Left cardiac atrium (tissue), 4 donors: Measurements from ENCODE around the gene TRIP4. TPM values are rescaled to one million over a fixed set of nuclear protein-coding genes. Genes with fewer than 3 reads are reported as not detected.
A peak's percentile ranks its signal among the peaks of the same experiment; 100 is the strongest.

Experiments used
- ATAC-seq, 2 donors: fragments of 200-7000 bp; cut with Tn5 transposase; one replicate each; pipeline ENCODE4 v1.9.1; 2020; ENCODE audit warnings: mild to moderate bottlenecking in 2 of 2, moderate library complexity in 2 of 2
- DNase-seq: peaks from one replicate; pipeline ENCODE4 v3.0.0-alpha.2; 2020
- intact Hi-C, 2 donors: fragments of 100-400 bp; cut with DNase I; formaldehyde crosslinking; loops; one replicate each; pipeline versions ENCODE4 v1.14.1 to v1.15.1; 2022 to 2023
- total RNA-seq, 2 donors: library from RNA; stranded (reverse); fragmentation: NEBNext Ultra II Directional; extraction: Animal tissue kit (Norgen Biotek cat#: 25700); gene quantifications; one replicate each; pipeline ENCODE4 v1.2.1, GENCODE V29; 2021
- donor health status: DM: no; HTN: yes; CAD: no.
- donor health status: DM: no; HTN: yes; CAD: no; lungs with severe emphysema.
- donor health status: DM: yes; HTN: yes; CAD: no.
- donor health status: Dilated cardiomyopathy.

Gene TRIP4
- total RNA-seq, 2 donors from 2014 or later, result 15.5 to 16.3 TPM

DNA sequence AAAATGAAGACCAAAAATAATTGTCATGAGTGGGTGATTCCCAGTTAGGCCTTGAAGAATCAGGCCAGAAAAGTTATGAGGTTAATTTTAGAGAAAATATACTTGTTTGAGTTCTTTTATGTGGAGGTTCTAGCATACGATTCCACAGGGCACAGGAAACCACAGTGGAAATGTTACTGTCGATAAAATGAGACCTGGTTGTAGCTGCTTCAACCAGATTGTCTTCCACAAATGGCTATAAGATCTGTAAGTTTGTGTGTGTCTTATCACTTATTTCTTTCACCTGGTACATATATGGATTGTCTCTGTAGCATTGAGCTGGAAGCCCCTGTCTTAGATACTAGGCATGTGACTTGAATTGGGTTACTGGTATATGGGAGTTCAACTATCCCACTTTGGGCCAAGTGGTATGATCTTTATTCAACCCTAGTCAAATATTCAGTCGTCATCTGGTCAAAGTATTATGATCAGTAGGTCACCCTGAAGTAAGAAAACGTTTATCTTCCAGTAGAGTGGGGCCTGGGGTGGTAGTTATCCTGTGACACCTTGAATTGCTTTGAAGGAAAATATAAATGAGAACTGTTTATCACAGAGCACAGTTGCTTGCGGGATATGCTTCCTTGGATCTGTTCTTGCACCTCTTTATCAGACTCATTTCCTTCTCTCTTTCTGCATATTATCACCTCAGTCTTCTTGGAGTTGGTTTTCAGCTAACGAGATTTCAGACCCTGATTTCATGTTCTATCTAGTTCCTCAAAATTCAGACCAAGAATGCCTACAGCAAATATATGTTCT is 51.2 kb downstream of the TRIP4 start:
- intact Hi-C loops, result no loop called here

GRCh38 chr15:64441852-64442251 is 54.2 kb downstream of the TRIP4 start:
- intact Hi-C loops, result no loop called here
- DNase-seq, result no peak
- ATAC-seq, result no peak

More for the DNA sequence above, 51.2 kb downstream of the TRIP4 start:
- DNase-seq, result no peak
- no peak for ATAC-seq

DNA sequence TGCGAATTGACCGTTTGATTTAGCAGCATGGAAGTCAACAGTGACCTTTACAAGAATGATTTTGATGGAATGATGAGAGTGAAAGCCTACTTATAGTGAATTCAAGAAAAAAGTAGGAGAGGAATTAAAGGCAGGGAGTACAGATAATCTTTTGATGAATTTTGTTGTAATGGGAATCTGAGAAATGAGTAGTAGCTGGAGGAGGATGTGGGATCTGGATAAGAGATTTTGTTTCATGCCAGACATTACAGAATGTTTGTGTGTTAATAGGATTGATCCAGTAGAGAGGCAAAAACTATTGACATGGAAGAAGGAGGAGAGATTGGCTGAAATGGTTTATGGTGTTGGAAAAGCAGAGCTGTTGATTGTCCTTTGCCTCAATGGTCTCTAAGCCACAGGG is 55.4 kb downstream of the TRIP4 start:
- intact Hi-C loops, result no loop called here
- no peak for DNase-seq
- peak in 1 of 2 donors; percentile 32 for ATAC-seq

- intact Hi-C loops, result no loop called here
- peak; percentile 23 to 92 for ATAC-seq
- DNase-seq, result no peak
Observed at GRCh38 chr15:64443747-64444621, 56.3 kb downstream of the TRIP4 start.

DNA sequence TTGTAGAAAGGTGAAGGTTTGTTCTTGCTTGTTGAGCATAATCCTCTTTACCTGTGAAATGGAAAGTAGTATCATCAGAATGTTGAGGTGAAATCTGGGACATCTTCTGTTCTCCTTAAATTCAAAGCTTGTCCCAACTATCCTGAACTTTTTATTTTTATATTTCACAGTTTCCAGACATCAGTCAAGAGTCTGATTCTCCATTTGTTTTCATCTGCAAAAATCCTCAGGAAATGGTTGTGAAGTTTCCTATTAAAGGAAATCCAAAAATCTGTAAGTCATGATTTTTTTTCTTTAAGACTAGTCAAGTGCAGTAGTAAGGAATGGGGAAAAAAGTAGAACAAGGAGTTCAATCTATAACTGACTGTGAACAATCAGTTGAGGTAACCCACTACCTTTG is 57.2 kb downstream of the TRIP4 start:
- ATAC-seq (no peak), DNase-seq (no peak)
- intact Hi-C loops, result no loop called here

- ATAC-seq, result no peak
- intact Hi-C loops, result no loop called here
Observed at GRCh38 chr15:64447536-64448315, 60.1 kb downstream of the TRIP4 start.

DNA sequence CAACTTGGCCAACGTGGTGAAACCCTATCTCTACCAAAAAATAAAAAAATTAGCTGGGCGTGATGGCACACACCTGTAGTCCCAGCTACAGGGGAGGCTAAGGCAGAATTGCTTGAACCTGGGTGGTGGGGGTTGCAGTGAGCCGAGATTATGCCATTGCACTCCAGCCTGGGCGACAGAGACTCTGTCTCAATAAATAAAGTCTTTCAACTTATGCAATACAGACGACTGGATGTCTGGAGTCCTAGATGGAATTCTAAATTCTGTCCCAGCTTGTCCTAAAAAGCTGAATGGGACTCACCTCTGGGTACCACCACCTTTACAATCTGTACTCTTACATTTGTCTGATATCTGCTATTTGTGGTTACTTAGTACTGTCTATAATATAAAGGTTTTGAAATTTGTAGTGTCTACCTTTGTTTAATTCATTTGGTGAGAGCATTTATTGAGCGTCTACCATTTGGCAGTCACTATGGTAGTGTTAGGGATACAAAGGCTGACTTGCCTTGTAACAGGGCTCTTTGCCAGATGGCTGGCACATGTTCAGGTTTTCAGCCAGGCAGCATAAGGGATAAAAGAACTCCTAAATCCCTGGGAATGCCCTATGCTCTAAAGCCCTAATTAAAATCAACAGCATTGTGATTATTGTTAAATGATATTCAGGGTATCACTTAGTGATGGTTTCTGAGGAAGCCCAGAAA is 65.5 kb downstream of the TRIP4 start:
- intact Hi-C loops, result no loop called here
- peak in 1 of 2 donors; percentile 44 for ATAC-seq
- DNase-seq, result peak; percentile 30

More at GRCh38 chr15:64447536-64448315, 60.1 kb downstream of the TRIP4 start:
- no peak for DNase-seq

DNA sequence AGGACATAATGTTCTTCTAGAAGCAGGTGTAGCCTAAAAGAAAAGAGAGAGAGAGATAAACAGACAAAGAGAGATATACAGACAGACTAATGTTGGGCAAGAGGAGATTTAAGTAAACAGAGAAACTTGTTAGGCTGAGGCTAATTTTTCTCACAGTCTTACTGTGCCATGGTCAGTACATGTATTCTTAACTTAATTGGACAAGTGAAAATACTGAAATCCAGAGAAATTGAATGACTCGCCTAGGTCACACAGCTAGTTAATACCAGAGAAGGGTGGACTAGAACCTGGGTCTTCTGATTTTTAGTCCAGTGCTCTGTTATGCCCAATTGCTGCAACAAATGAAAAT is 66.0 kb downstream of the TRIP4 start:
- DNase-seq, result no peak
- no peak for ATAC-seq
- intact Hi-C loops, result no loop called here

DNA sequence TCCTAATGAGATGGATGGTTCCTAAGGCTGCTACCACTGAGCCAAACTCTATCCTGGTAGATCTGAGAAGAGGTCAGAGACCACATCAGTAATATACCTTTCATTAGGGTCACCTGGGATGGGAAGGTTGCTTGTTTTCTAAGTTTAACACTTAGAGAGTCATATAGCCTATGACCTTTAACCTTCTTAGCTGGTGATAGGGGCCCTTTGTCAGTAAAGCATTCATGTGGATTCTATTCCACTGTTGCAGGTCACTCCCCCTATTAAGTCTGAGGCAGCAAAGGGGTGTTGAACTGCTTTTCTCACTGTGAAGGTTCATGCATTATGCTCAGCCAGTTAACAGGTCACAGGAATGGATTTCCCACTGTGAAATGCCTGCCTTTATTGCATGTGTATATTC is 66.6 kb downstream of the TRIP4 start:
- intact Hi-C loops, result no loop called here
- no peak for ATAC-seq

GRCh38 chr15:64455961-64456371 is 68.3 kb downstream of the TRIP4 start:
- ATAC-seq (no peak), DNase-seq (no peak)
- intact Hi-C loops, result no loop called here

More for the DNA sequence above, 66.6 kb downstream of the TRIP4 start:
- DNase-seq, result no peak

DNA sequence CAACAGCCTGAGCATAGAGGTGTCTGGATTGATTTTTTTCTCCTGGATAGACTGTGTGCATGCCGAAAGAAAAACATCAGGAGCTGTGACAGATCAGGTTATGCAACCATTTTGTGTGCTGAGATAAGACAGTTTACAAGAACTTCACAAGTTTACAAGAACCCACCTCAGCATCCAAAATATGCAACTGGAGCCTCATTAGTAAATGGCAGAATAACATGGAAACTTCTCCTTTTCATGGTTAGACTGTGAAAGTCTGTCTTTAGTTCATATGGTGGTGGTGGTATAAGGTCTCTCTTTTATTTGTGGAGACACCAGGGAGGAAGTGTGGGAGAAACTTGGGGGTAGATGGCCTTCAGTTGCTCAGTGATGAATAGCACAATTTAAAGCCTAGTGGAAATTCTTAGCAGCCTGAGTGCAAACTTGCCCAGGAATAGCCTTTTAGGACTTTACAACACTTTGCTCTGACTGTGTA is 69.0 kb downstream of the TRIP4 start:
- ATAC-seq (no peak), DNase-seq (no peak)
- intact Hi-C loops, result no loop called here

DNA sequence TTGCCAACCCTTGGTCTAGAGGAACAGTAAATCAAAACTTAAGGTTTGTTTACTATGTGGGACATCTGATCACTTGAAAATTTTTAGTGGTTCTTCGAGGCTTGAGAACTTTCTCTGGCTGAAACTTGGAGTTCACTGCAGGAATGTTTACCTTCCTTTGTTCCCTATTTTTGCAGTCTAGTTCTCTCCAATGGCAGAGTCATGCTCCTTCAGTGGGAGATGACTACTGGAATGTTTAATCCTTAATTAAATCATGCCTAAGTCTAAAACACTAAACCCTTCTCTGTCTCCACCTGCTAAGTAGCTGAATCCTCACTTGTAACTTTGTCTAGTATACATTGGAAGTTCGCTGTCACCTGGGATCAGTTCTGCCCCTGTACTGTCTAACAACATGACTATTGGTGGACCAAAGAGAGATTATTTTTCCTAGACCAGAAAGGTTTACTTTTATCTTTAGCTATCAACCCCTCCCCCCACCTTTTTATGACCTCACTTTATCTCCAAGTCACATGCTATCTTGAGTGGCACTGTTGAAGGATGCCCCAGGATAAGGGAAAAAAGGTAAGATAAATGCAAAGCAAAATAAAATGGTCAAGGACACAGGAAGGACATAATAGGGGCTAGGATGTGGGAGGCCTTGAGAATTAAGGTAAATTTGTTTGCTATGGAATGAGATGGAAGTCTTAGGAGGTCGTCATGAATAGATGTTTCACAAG is 71.6 kb downstream of the TRIP4 start:
- DNase-seq (no peak), ATAC-seq (no peak)
- intact Hi-C loops, result no loop called here

GRCh38 chr15:64460206-64460723 is 72.6 kb downstream of the TRIP4 start, which contains the start of gene ZNF609:
Gene ZNF609, plus strand, starts transcription at chr15:64460578. Its CDS starts 38,842 bp downstream, at chr15:64499420.
- intact Hi-C loops, result loop anchor here in 1 of 2 donors (10.0 kb wide), 1 partner anchor 175 kb away; no protein-coding TSS in a partner anchor
- ATAC-seq, result peak; percentile 81 to 87
- peak; percentile 92 for DNase-seq

DNA sequence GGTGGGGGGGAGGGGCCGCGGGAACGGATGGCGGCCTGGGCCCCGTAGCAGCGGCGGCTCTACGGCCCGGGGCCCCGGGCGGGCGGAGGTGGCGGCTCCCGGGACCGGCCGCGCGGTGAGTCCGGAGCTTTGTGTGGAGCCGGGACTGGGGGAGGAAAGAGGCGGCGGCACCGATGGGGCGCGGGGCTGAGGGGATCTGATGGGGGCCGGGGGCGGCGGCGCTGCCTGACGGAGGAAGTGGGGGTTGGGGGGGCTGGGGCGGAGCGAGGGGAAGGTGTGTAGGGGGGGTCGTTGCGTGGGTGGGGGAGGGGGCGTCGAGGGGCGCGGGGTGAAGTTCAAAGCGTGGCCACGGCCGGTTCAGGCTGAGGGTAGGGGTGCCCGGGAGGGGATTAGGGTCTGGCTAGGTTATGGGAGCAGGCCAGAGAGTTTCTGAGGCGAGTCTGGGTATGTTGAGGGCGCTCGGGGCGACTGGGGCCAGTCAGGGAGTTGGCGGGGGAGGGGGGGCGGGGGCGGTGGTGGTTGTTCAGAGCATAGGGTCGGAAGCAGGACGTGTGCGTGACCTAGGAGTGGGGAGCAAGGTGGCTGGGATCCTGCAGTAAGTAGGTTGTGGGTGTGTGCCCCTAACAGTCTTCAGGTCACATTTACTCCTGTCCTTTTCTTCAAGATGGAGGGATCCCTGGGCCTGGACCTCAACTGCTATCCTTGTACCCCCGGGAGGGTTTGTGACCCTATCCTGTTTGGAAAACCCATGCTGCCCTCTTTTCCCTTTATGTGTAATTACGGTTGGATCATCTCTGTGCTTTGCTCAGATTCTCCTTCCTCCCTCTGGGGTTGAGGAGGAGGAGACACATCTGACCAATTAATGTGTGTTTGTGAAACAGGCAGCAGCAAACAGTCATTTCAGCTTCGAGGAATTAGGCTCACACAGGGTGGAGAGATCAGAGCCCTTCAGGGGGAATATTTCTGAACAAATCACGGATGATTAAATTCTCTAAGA is 73.4 kb downstream of the TRIP4 start:
- intact Hi-C loops, result loop anchor here in 1 of 2 donors (10.0 kb wide), 1 partner anchor 174 kb away; no protein-coding TSS in a partner anchor
- ATAC-seq (peak; percentile 68 to 78), DNase-seq (no peak)

DNA sequence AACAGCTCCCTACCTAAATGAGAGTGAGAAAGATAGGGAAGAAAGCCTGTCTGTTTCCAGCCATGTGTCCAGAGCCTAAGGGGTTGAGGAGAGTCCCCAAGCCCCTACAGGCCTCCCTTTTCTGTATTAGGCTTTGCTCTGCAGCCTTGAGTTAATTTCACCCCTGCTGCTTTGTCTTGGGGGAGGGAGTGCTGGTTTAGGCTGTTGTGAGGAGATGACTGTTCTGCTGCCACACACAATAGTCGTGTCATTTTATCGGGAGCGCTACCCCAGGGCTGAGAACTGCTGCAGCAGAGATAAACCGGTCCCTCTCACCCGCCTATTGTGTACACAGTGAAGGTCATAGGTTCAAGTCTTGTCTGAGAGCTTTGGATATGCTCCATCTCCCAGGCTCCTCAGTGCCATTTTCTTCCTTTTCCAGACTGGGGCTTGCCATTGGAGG is 74.1 kb downstream of the TRIP4 start:
- no peak for DNase-seq
- intact Hi-C loops, result loop anchor here in 1 of 2 donors (10.0 kb wide), 1 partner anchor 173 kb away; no protein-coding TSS in a partner anchor
- peak; percentile 2 to 14 for ATAC-seq

- no peak for DNase-seq
- no peak for ATAC-seq
- intact Hi-C loops, result loop anchor here in 1 of 2 donors (10.0 kb wide), 1 partner anchor 172 kb away; no protein-coding TSS in a partner anchor
Observed at GRCh38 chr15:64462492-64462891, 74.9 kb downstream of the TRIP4 start.
